SU-DHL-6 (cell line): ENCODE measurements around the gene EFNA1.

ENCODE experiments used
- H2AFZ ChIP-seq: fragments of 200-600 bp; sonication (generic); 2 replicates; pipeline ENCODE4 v1.6.1; 2014; ENCODE audit warnings: low read depth, mild to moderate bottlenecking, moderate library complexity, mixed read lengths, antibody characterized with exemption, low read length; ENCODE audit not compliant: severe bottlenecking
- H3F3A ChIP-seq: fragments of 200-600 bp; shearing (Covaris generic); 2 replicates; pipeline ENCODE4 v1.6.0; 2016; ENCODE audit warnings: antibody characterized with exemption, mild to moderate bottlenecking; ENCODE audit not compliant: insufficient read depth
- H3K27ac ChIP-seq: fragments of 200-600 bp; sonication (generic); 2 replicates; pipeline ENCODE4 v1.5.1; 2016; ENCODE audit warnings: low read depth, mild to moderate bottlenecking, low read length, moderate library complexity, mixed read lengths
- H3K27me3 ChIP-seq: fragments of 200-600 bp; sonication (generic), shearing (Covaris generic); 2 replicates; pipeline ENCODE4 v1.6.0; 2014; ENCODE audit warnings: mild to moderate bottlenecking, low read length
- H3K36me3 ChIP-seq: fragments of 200-600 bp; sonication (generic); 2 replicates; pipeline ENCODE4 v1.6.1; 2014; ENCODE audit warnings: mild to moderate bottlenecking, low read length, mixed read lengths
- H3K4me2 ChIP-seq: fragments of 300-600, 200-600 bp; shearing (Covaris generic), sonication (generic); 2 replicates; pipeline ENCODE4 v1.6.0; 2014; ENCODE audit warnings: low read length, low read depth, mild to moderate bottlenecking; ENCODE audit not compliant: poor library complexity, severe bottlenecking
- H3K4me3 ChIP-seq: fragments of 200-600 bp; sonication (generic); 2 replicates; pipeline ENCODE4 v1.5.1; 2014; ENCODE audit warnings: antibody characterized with exemption, low read length, mild to moderate bottlenecking, mixed read lengths; ENCODE audit not compliant: insufficient read depth, poor library complexity, severe bottlenecking
- H3K79me2 ChIP-seq: fragments of 200-600 bp; sonication (generic); 2 replicates; pipeline ENCODE4 v1.6.1; 2014; ENCODE audit warnings: mild to moderate bottlenecking, low read length, moderate library complexity; ENCODE audit not compliant: insufficient read depth
- H3K9ac ChIP-seq: fragments of 200-600 bp; sonication (generic); 2 replicates; pipeline ENCODE4 v1.7.0; 2014; ENCODE audit warnings: mild to moderate bottlenecking, low read length
- H3K9me2 ChIP-seq: fragments of 200-600 bp; sonication (generic); replicated peaks from 2 replicates; pipeline ENCODE4 v1.6.1; 2014; ENCODE audit warnings: low read length; ENCODE audit not compliant: insufficient read depth
- H3K9me3 ChIP-seq: fragments of 200-600 bp; sonication (generic); 2 replicates; pipeline ENCODE4 v1.6.1; 2014; ENCODE audit warnings: low read length, mixed read lengths; ENCODE audit not compliant: insufficient read depth
- H4K20me1 ChIP-seq: fragments of 200-600 bp; sonication (generic); 2 replicates; pipeline ENCODE4 v1.6.1; 2014; ENCODE audit warnings: low read depth, mild to moderate bottlenecking, antibody characterized with exemption, low read length, moderate library complexity, mixed read lengths
- EZH2phosphoT487 ChIP-seq: fragments of 200-600 bp; sonication (generic), shearing (Covaris generic); conservative IDR thresholded peaks from 2 replicates; pipeline ENCODE4 v1.6.1; 2018; ENCODE audit warnings: mild to moderate bottlenecking, antibody characterized with exemption, low read length, moderate library complexity, mixed read lengths
- TF ChIP-seq, protein P1 (sequence below): fragments of 200-600 bp; sonication (generic); IDR thresholded peaks from one replicate; pipeline ENCODE4 v1.5.1; 2017; ENCODE audit warnings: antibody characterized with exemption, mild to moderate bottlenecking, low read length, moderate library complexity; ENCODE audit not compliant: insufficient read depth, poor library complexity, severe bottlenecking

EFNA1 gene

DNA sequence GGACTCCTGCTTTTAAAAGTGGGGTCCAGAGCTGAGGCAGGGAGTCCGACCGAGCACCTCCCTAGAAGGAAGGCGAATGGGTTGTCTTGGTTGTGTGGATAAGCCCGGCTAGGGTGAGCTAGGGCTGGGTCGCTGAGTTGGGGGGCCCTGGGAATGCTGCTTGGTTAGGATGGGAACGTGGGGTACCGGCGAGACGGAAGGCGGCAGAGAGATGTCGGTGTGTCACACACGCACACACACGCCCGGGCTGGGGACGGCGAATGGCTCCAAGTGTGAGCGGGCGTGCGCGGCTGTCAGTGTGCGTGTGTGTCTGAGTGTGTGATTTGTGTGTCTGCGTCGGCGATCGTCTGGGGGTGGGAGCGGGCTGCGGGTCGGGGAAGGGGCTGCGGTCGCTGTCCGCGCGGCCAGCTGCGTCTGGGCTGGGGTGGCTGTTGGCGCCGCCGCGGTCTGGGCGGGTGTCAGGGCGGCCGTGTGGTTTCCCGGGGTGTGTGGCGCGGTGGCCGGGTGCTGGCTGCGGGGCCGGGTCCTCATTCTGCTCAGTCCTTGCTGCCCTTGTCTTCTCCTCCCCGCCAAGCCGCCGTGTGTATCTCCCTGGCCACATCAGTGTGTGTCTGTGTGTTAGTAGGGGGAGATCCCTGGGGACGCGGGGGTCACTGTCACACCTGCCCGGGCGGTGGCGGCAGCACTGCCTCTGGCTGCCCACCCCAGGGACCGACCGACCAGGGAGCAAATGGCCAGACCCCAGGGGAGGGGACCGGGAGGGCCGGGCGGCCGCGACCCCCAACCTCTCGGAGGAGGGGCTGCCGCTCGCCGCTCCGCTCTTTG, 48.0 kb upstream of the EFNA1 start:
- H3K9me2 ChIP-seq, result no peaks in the 10 kb centered on the region
- peak overlapping the region; percentile 73 for H3K4me2 ChIP-seq
- no peaks in the 10 kb centered on the region for H3K27me3 ChIP-seq
- H3K9ac ChIP-seq, result peak overlapping the region; percentile 29; the same call in 1 of the 2 replicates
- H3K9me3 ChIP-seq, result no peaks in the 10 kb centered on the region
- H3K79me2 ChIP-seq, result no peaks in the 10 kb centered on the region
- H3K36me3 ChIP-seq, result no peaks in the 10 kb centered on the region
- H4K20me1 ChIP-seq, result no peaks in the 10 kb centered on the region
- no peak overlapping the region for H3K4me3 ChIP-seq
- H2AFZ ChIP-seq, result no peak overlapping the region
- no peak for TF ChIP-seq EZH2phosphoT487
- TF ChIP-seq, protein P1, sequence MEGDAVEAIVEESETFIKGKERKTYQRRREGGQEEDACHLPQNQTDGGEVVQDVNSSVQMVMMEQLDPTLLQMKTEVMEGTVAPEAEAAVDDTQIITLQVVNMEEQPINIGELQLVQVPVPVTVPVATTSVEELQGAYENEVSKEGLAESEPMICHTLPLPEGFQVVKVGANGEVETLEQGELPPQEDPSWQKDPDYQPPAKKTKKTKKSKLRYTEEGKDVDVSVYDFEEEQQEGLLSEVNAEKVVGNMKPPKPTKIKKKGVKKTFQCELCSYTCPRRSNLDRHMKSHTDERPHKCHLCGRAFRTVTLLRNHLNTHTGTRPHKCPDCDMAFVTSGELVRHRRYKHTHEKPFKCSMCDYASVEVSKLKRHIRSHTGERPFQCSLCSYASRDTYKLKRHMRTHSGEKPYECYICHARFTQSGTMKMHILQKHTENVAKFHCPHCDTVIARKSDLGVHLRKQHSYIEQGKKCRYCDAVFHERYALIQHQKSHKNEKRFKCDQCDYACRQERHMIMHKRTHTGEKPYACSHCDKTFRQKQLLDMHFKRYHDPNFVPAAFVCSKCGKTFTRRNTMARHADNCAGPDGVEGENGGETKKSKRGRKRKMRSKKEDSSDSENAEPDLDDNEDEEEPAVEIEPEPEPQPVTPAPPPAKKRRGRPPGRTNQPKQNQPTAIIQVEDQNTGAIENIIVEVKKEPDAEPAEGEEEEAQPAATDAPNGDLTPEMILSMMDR, result no peak
- H3K27ac ChIP-seq, result no peak overlapping the region
- no peaks in the 10 kb centered on the region for H3F3A ChIP-seq

DNA sequence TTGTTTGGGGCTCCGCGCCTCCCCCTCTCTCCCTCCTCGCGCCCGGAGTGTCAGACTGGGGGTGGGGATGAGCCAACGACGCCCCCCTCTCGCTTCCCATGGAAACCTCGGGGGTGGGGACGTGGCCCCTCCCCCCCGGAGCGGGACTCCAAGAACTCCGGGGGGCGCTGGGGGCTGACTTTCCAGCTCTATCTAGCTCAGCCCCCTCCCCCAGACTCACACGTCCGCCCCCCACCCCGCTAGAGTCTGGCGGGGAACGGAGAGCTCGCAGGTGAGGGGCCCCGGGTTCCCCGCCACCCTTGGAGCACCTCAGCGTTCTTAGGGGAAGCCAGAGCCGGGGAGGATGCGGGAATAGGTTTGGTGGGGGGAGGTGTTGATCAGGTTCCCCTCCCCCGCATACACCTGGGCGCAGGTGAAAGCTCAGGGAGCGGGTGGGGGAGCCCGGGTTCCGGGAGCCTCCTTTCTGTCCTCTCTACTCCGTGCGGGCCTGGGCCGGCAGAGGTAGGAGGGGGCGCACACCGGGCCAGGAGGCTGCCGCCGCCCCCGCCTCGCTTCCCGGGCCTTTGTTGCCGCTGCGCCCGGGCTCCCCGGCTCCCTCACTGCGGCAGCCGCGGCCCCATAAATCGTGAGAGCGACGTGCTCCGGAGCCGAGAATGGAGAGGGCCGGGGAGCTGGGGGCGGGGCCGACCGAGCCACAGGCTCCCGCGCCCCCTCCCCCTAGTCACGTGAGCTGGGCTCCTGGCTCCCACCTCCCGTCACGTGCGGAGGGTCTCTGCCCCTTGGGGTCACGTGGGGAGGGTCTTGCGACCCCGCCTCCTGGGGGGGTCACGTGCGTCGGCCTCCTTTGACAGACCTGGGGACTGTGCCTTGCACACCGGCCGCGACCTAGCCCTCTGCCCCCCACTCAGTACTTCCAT, 47.1 kb upstream of the EFNA1 start:
- Histone ChIP-seq H3K79me2 (no peaks in the 10 kb centered on the region), H3K4me2 (peak overlapping the region; percentile 31), H3K9me3 (no peaks in the 10 kb centered on the region), H3K9ac (no peak overlapping the region), H3K27ac (no peak overlapping the region), H3K36me3 (no peaks in the 10 kb centered on the region), H3K27me3 (no peaks in the 10 kb centered on the region), H2AFZ (no peak overlapping the region), H3F3A (no peaks in the 10 kb centered on the region), H3K4me3 (no peak overlapping the region), H4K20me1 (no peaks in the 10 kb centered on the region), H3K9me2 (no peaks in the 10 kb centered on the region)
- no peak; the same call in 1 of the 2 replicates for TF ChIP-seq EZH2phosphoT487
- TF ChIP-seq, protein P1, result no peak

DNA sequence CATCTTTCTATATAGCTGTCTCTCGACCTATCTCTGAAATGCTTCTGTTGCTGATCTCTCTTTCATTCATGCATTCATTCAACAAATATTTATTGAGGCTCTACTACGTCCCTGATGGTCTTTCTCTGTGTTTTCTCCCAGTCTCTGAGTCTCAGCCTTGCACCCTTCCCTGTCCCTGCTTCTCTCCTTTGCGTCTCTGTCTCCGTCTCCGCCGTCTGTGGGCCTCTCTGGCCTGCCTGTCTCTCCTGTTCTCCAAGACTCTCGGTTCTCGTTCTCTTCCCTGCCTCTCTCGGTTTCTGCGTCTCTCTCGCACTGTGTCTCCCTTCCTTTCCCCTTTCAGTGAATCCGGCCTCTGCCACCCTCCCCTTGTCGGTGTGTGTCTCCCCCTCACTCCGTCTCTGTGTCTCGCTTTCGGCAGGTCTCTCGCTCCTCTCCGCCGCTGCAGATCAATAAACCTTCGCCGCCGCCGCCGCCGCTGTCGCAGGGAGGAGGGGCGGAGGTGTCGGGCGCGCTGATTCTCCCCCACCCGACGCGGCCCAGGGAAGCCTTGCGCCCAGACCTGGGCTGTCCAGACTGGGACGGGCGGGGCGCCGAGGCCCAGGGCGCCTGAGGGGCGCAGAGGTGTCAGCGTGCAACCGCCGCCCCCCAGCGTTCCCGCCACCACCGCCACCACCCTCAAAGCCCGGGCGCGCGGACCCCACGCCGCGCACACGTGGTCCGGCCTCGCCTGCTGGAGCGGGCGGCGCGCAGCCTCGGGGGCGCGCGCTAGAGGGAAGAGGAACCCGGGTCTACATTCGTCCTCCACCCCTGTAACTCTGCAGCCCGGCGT, 46.0 kb upstream of the EFNA1 start:
- Histone ChIP-seq H4K20me1 (no peaks in the 10 kb centered on the region), H3K36me3 (no peaks in the 10 kb centered on the region), H3K79me2 (no peaks in the 10 kb centered on the region), H3K4me2 (no peak overlapping the region), H3K9ac (no peak overlapping the region), H3F3A (no peaks in the 10 kb centered on the region), H3K4me3 (no peak overlapping the region), H3K27ac (no peak overlapping the region), H3K9me2 (no peaks in the 10 kb centered on the region), H2AFZ (no peak overlapping the region), H3K9me3 (no peaks in the 10 kb centered on the region), H3K27me3 (no peaks in the 10 kb centered on the region)
- TF ChIP-seq EZH2phosphoT487, result 0 out of 2 replicates have a peak, but pooled peaks have one; percentile 70
- TF ChIP-seq, protein P1, result no peak
